ENCODE measurements around the gene ENC1. TPM values are rescaled to one million over a fixed set of nuclear protein-coding genes. Genes with fewer than 3 reads are reported as not detected.
A peak's percentile ranks its signal among the peaks of the same experiment; 100 is the strongest.

The ENC1 gene
- total and polyA plus RNA-seq, 10 of the 15 experiments (the other 5 are each of a cell fraction or from before 2014, with no cell fraction given), result 8.2 to 55.5 (median 32.1) TPM

DNA sequence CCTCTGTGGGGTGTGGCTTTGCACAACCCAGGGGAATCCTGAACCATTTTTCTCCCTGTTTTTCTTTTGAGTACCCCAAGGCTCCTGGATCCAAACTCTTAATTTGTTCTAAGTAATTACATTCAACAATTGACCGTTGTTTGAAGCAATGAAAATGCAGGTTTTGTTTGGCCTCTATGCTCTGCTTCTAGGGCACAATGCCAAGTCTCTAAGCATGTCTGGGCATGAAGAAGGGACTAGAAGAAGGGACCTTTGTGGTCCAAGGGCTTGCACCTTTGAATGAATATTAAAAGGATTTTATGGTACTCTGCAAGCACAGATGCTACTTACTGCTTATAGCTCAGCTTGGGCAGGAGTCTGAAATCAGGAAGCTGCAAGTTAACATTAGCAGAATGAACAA, 6.6 kb upstream of the ENC1 start:
- RAD21 ChIA-PET (ENCODE audit: unreplicated experiment), result interaction anchor here (0.7 to 3.1 kb wide), 5 partner anchors 16 to 1056 kb away, joined by 3 to 17 read pairs (median 4); no protein-coding TSS in a partner anchor
- Histone ChIP-seq H3K9me3 (replicated peaks; ENCODE audit: control insufficient read depth, insufficient read depth, low read length) (no peaks in the 10 kb centered on the region), H3K4me2 (ENCODE audit: control insufficient read depth, insufficient read depth) (no peak overlapping the region), H4K20me1 (ENCODE audit: control insufficient read depth, insufficient read depth) (no peaks in the 10 kb centered on the region), H3K36me3 (ENCODE audit: control insufficient read depth in 2 of 2, insufficient read depth in 2 of 2, low read length in 1 of 2) (no peaks in the 10 kb centered on the region), H3K9ac (ENCODE audit: control insufficient read depth, insufficient read depth, low read length) (no peak overlapping the region), H3K4me3 (no peak overlapping the region), H3K27me3 (replicated peaks in 1 of 2; ENCODE audit: control insufficient read depth in 2 of 2, insufficient read depth in 2 of 2, low read length in 1 of 2) (no peaks in the 10 kb centered on the region; a peak in 1 of 4 replicates), H3K79me2 (ENCODE audit: control insufficient read depth, insufficient read depth, low read length) (no peaks in the 10 kb centered on the region), H3K27ac (ENCODE audit: control insufficient read depth, insufficient read depth) (no peak overlapping the region), H3K4me1 (ENCODE audit: control insufficient read depth, insufficient read depth, low read length) (no peaks in the 10 kb centered on the region), H2AFZ (ENCODE audit: control insufficient read depth, low read depth, low read length) (no peak overlapping the region)
- no peak for ATAC-seq
- intact Hi-C loops (cut with micrococcal nuclease; ENCODE audit: unreplicated experiment) (loop anchor here (5.0 to 10.0 kb wide), 2 partner anchors 352 to 855 kb away; no protein-coding TSS in a partner anchor), in situ Hi-C loops (cut with MboI) (loop anchor here (5.0 kb wide), 3 partner anchors 610 to 1060 kb away; no protein-coding TSS in a partner anchor)
- TF ChIP-seq CBX5 (IDR thresholded peaks at IDR 0.05; ENCODE audit: low read depth), result no peak
- TF ChIP-seq CHD1 (IDR thresholded peaks at IDR 0.05; ENCODE audit: low read depth, low read length), result 0 out of 2 replicates have a peak, but pooled peaks have one; percentile 41
- SMC1A ChIA-PET (ENCODE audit: uncharacterized antibody, unreplicated experiment), result interaction anchor here (0.8 to 8.1 kb wide), 6 partner anchors 15 to 745 kb away, joined by 3 to 71 read pairs (median 4); no protein-coding TSS in a partner anchor
- 0% methylated on average over 1 of the region's 1 CpG for WGBS (ENCODE audit: insufficient coverage, insufficient replicate concordance, low lambda C conversion rate, missing lambda C conversion rate)
- CTCF ChIA-PET, result interaction anchor here (0.5 to 3.1 kb wide), 8 partner anchors 9 to 1056 kb away, joined by 3 to 36 read pairs (median 4); no protein-coding TSS in a partner anchor
- POLR2A ChIA-PET, result no interaction called here
- FAIRE-seq, result no peak
- DNase-seq (ENCODE audit: low read depth, low spot score), result no peak
- no TSS peak for BruUV-seq (replicated peaks)

DNA sequence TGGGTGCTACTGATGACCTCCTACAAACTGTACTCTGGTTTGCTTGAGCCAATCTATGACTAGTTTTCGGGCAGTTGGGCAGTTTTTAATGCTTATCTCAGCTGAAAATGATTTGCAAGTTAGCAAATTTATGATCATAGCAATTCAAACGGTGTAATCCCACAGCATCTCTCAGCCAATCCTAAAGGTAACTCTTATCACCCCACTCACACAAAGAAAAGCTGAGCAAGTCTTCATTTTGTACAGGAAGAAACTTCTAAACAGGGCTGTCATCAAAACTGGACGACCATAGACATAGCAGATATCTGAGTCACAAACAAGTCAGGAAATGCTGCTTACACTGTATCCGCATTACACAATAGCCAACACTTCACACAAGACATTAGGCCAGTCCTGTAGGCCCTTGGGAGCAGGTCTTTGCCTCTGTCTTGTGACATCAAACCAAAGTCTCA, 2.6 kb upstream of the ENC1 start:
- TF ChIP-seq, protein P1, sequence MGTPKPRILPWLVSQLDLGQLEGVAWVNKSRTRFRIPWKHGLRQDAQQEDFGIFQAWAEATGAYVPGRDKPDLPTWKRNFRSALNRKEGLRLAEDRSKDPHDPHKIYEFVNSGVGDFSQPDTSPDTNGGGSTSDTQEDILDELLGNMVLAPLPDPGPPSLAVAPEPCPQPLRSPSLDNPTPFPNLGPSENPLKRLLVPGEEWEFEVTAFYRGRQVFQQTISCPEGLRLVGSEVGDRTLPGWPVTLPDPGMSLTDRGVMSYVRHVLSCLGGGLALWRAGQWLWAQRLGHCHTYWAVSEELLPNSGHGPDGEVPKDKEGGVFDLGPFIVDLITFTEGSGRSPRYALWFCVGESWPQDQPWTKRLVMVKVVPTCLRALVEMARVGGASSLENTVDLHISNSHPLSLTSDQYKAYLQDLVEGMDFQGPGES (IDR thresholded peaks at IDR 0.05), result no peak
- TF ChIP-seq CBX3 (IDR thresholded peaks at IDR 0.05; ENCODE audit: borderline replicate concordance, low read depth) (no peak), RCOR1 (conservative IDR thresholded peaks at IDR 0.05; ENCODE audit: low read depth, low read length) (no peak), SIX5 (IDR thresholded peaks at IDR 0.05; ENCODE audit: low read depth, low read length, severe bottlenecking) (no peak), ZBED1 (IDR thresholded peaks at IDR 0.05; ENCODE audit: borderline replicate concordance) (no peak), SMARCA5 (IDR thresholded peaks at IDR 0.05) (no peak), ZBTB33 (IDR thresholded peaks at IDR 0.05) (no peak)
- no peak overlapping the region for H3K27ac ChIP-seq (ENCODE audit: control insufficient read depth, insufficient read depth)
- H3K36me3 ChIP-seq (ENCODE audit: control insufficient read depth in 2 of 2, insufficient read depth in 2 of 2, low read length in 1 of 2), result no peaks in the 10 kb centered on the region
- no peak overlapping the region for H3K4me3 ChIP-seq
- no peak for ATAC-seq
- WGBS (ENCODE audit: insufficient coverage, insufficient replicate concordance, low lambda C conversion rate, missing lambda C conversion rate), result 67% methylated on average over 4 of the region's 4 CpGs
- ChIA-PET SMC1A (ENCODE audit: uncharacterized antibody, unreplicated experiment) (interaction anchor here (0.6 to 8.1 kb wide), 21 partner anchors 7 to 757 kb away, joined by 3 to 71 read pairs (median 3); no protein-coding TSS in a partner anchor), CTCF (interaction anchor here (0.8 to 5.6 kb wide), 17 partner anchors 11 to 744 kb away, joined by 3 to 65 read pairs (median 4); no protein-coding TSS in a partner anchor), RAD21 (ENCODE audit: unreplicated experiment) (interaction anchor here (1.0 to 5.5 kb wide), 10 partner anchors 12 to 741 kb away, joined by 3 to 45 read pairs (median 6); no protein-coding TSS in a partner anchor), POLR2A (interaction anchor here (2.0 kb wide), 1 partner anchor 741 kb away, joined by 6 read pairs; no protein-coding TSS in a partner anchor)
- H3K4me1 ChIP-seq (ENCODE audit: control insufficient read depth, insufficient read depth, low read length), result peaks cover 5% of the 10 kb centered on the region
- H3K4me2 ChIP-seq (ENCODE audit: control insufficient read depth, insufficient read depth), result no peak overlapping the region
- no peaks in the 10 kb centered on the region for H4K20me1 ChIP-seq (ENCODE audit: control insufficient read depth, insufficient read depth)
- BruUV-seq (replicated peaks), result no TSS peak
- H3K9me3 ChIP-seq (replicated peaks; ENCODE audit: control insufficient read depth, insufficient read depth, low read length), result no peaks in the 10 kb centered on the region
- H2AFZ ChIP-seq (ENCODE audit: control insufficient read depth, low read depth, low read length), result no peak overlapping the region
- intact Hi-C loops (cut with micrococcal nuclease; ENCODE audit: unreplicated experiment) (loop anchor here (10.0 kb wide), 1 partner anchor 348 kb away; no protein-coding TSS in a partner anchor), in situ Hi-C loops (cut with MboI) (no loop called here)
- no peaks in the 10 kb centered on the region; a peak in 1 of 4 replicates for H3K27me3 ChIP-seq (replicated peaks in 1 of 2; ENCODE audit: control insufficient read depth in 2 of 2, insufficient read depth in 2 of 2, low read length in 1 of 2)
- no peak for DNase-seq (ENCODE audit: low read depth, low spot score)
- H3K9ac ChIP-seq (ENCODE audit: control insufficient read depth, insufficient read depth, low read length), result no peak overlapping the region
- peaks cover 23% of the 10 kb centered on the region for H3K79me2 ChIP-seq (ENCODE audit: control insufficient read depth, insufficient read depth, low read length)
- no peak for FAIRE-seq

Measured in GM12878 (cell line).